HPDE6-E6E7 (cell line): Measurements from ENCODE around the gene SGPL1.
"Not testable (repeated sequence)": the region's sequence is repeated elsewhere in the genome, so short reads cannot be mapped to it uniquely, and the experiment has no call there.

Experiments used
- DNase-seq: peaks from one replicate; pipeline ENCODE4 v3.0.0; 2011; ENCODE audit warnings: missing footprints; ENCODE audit errors: extremely low spot score

Gene SGPL1, protein sequence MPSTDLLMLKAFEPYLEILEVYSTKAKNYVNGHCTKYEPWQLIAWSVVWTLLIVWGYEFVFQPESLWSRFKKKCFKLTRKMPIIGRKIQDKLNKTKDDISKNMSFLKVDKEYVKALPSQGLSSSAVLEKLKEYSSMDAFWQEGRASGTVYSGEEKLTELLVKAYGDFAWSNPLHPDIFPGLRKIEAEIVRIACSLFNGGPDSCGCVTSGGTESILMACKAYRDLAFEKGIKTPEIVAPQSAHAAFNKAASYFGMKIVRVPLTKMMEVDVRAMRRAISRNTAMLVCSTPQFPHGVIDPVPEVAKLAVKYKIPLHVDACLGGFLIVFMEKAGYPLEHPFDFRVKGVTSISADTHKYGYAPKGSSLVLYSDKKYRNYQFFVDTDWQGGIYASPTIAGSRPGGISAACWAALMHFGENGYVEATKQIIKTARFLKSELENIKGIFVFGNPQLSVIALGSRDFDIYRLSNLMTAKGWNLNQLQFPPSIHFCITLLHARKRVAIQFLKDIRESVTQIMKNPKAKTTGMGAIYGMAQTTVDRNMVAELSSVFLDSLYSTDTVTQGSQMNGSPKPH

DNA sequence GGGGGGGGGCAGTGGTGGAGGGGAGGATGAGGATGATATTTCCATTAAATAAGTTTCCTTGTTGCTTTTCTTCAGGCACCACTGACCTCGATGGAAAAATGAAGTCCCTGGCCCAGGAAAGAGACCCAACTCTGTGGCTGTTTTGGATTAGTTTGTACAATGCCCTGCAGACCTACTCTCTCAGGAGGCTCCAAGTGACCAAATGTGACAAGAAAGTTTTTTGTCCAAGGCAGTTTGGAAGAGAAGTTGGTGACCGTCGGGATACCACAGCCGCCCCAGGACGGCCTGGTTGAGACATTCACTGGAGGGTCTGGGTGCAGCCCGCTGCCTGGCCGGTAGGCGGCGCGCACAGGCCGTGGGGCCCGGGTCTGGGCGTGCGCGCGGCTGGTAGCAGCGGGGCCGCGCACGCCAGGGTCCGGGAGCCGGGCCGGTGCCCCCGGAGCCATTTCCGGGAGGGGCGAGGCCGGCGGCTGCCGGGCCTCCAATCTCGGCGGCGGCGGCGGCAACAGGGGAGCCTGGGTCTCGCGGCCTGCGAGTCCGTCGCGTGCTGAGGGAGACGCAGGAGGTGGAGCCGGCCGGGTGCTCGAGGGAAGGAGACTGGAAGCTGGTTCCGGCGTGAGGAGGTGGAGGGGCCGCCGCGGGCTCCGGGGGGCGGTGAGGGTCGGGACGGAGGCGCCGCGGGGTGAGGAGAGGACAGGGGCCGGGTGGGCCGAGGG, at the start of gene SGPL1:
TSS of gene SGPL1 (plus strand) at position 445 of the 716 bp plus-strand sequence. CDS start 906 bp downstream, outside the sequence.
- peak; percentile 89 for DNase-seq

GRCh38 chr10:70768026-70768685, 47.6 kb upstream of the SGPL1 start:
- not testable (repeated sequence) for DNase-seq

GRCh38 chr10:70769121-70769520, 46.6 kb upstream of the SGPL1 start:
- no peak for DNase-seq

DNA sequence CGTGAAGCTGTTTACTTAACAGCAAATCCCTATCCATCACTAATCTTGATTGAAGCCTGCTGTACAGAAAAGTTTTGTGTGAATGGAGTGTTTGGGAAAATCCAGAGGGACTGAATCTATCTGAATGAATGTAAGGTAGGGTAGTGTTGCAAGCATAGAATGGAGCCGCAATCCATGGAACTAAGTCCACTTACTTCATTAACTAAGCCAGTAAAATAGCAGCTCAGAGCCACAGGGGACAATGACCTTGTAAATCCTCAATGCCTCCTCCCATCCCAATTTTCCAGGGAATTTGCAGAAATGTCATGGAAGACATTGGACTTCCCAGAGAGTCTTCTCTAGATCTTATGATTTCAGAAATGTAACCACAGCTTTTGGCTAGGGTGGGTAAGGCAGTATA, 45.7 kb upstream of the SGPL1 start:
- no peak for DNase-seq

DNA sequence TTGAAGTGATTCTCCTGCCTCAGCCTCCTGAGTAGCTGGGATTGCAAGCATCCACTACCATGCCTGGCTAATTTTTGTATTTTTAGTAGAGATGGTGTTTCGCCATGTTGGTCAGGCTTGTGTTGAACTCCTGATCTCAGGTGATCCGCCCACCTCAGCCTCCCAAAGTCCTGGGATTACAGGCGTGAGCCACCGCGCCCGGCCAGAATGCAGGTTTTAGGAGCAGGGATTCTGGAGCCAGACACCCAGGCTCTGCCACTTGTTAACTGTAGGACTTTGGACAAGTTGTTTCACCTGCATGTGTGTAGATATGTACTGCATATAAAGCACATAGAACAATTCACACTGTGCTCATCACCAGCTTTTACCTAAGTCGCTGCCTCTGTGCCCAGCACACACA, 45.2 kb upstream of the SGPL1 start:
- not testable (repeated sequence) for DNase-seq

DNA sequence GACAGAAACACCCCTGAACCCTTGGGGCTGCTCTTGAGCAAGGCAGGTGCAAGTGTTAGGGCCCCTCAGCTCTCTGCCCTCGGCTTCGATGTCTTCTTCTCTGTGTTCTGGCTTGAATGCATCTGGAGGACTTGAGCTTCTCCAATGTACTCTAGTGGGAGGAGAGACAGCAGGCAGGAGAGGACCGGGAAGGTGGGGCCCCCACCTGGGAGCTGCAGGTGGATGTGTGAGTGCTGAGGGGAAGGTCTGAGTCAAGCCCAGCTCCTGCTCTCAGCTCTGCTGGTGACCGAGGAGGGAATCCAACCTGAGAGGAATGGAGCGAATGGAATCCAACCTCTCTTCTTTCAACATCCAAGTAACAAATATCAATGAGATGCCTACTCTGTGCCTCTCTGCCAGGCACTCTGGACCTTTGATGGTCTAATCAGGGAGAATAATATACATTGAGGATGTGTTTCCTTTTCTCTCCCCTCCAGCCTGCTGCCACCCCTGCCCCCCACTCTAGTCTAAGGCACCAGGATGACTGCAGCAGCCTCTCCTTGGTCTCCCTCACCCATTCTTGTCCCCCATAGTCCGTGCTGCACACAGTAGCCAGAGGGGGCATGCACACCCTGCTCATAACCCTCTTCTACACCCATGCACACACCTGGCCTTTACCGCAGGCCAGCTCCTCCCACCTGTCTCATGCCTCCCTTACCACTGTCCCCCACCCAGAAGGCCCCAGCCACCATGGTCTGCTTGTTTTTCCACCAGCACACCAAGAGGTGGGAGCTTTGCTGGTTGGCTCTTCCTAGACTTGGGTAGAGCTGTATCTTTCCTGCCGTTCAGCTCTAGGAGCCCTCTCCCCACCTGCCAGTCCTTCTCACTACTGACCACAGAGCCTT, 44.2 kb upstream of the SGPL1 start:
- no peak for DNase-seq

GRCh38 chr10:70772627-70773026, 43.1 kb upstream of the SGPL1 start:
- DNase-seq, result no peak

DNA sequence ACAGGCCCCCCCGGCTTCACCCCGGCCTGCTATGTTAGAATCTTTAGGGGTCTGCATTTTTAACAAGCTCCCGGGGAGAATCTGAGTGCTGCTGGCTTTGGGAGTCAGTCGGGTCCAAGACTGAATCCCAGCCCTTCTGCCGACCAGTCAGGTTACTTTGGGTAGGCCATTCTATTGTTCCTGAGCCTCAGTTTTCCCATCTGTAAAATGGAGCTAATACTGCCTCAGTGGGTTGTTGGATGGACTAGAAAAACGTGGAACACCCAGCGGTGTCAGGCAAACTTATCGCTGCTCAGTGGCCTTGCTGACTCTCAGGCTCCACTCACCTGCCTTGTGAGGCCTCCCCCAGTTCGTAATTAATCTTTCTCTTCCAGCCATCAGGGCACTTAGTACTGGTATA, 42.3 kb upstream of the SGPL1 start:
- DNase-seq, result no peak

- DNase-seq, result no peak
Measured at GRCh38 chr10:70773965-70774809, 41.6 kb upstream of the SGPL1 start.

GRCh38 chr10:70774810-70775678, 40.7 kb upstream of the SGPL1 start:
- DNase-seq, result no peak

GRCh38 chr10:70775679-70776454, 39.9 kb upstream of the SGPL1 start:
- DNase-seq, result no peak

- DNase-seq, result no peak
Measured at GRCh38 chr10:70776455-70777005, 39.2 kb upstream of the SGPL1 start.

- DNase-seq, result no peak
Measured at GRCh38 chr10:70777063-70777875, 38.5 kb upstream of the SGPL1 start.

DNA sequence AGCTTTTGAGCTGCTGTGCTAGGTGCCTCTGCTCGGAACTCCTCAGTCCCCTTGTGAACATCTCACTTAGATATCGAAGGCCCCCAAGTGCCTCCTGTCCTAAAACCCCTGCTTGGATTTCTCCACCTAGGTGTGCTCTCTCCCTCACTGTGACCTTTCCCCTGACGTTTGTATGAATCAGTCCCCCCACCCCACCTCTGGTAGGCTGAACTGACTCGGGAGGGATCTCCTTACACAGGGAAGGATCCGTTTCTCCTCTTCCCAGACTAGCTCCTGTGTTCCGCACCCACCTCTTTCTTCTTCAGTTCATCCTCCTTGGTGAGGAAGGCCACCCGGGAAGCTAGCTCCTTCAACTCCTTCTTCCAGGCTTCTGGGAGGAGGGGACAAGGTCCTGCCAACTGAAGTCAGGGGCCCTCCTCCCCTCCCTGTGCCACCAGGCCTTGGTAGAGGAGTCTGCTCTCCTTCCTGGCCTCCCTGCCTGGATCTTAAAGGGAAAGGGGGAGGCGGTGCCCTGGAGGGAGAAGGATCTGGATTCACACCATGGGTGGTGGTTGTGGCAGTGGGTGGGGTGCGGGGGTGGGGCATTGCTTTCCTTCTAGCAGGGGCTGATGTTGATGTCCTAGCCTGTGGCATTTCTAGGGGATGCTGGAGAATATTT, 37.4 kb upstream of the SGPL1 start:
- no peak for DNase-seq

- DNase-seq, result no peak
Measured at GRCh38 chr10:70779088-70779487, 36.7 kb upstream of the SGPL1 start.

DNA sequence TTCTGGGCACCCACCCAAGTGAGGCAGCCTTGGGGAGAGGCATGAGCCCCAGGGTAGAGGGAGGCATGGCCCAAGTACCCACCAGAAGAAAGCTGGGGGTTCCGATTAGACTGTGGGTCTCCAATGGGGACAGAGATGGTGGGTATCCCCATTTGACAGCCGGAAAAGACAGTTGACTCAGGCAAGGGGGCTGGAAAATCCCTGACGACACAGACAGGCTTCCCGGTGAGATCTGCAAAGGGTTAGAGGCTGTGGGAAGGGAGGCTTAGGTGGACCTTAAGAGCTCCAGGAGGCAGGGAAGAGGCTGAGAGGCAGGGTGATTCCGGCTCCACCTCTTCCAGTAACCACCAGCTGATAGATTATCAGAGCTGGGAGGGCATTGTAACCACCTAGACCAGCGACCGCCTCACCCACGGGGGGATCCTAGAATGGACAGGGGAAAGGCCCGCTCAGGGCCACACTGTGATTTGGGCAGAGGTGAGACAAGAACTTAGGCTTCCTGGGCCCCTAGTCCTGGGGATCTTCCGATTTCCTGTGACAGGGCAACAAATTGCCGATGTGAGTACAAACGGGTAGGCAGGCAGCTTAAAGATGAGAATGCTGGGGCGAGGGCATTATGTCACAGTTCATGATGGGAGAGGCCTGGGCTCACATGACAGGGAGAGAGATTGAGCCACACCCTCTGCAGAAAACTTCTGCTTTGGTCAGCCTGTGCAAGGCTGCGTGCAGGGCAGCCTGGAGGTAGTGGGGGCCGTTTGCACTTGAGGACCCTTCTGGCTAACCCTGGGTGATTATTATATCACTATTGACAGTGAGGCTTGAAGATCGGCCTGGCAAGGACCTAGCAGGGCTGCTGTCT, 36.0 kb upstream of the SGPL1 start:
- DNase-seq, result no peak
